Stimulated activated CD4-positive, alpha-beta T cell treated with anti-CD3 and anti-CD28 coated beads, Interleukin-4, amount 100 ng/mL, for 24 hours (primary cell): ENCODE data around the gene ZHX3.
A peak's percentile ranks its signal among the peaks of the same experiment; 100 is the strongest.

ENCODE experiments used
- DNase-seq: peaks from one replicate; pipeline ENCODE4 v3.0.0-alpha.2; 2020

The ZHX3 gene

GRCh38 chr20:41182296-41183212 is 135.0 kb downstream of the ZHX3 start:
- DNase-seq: no peak

GRCh38 chr20:41181567-41181966 is 136.0 kb downstream of the ZHX3 start:
- DNase-seq: no peak

DNA sequence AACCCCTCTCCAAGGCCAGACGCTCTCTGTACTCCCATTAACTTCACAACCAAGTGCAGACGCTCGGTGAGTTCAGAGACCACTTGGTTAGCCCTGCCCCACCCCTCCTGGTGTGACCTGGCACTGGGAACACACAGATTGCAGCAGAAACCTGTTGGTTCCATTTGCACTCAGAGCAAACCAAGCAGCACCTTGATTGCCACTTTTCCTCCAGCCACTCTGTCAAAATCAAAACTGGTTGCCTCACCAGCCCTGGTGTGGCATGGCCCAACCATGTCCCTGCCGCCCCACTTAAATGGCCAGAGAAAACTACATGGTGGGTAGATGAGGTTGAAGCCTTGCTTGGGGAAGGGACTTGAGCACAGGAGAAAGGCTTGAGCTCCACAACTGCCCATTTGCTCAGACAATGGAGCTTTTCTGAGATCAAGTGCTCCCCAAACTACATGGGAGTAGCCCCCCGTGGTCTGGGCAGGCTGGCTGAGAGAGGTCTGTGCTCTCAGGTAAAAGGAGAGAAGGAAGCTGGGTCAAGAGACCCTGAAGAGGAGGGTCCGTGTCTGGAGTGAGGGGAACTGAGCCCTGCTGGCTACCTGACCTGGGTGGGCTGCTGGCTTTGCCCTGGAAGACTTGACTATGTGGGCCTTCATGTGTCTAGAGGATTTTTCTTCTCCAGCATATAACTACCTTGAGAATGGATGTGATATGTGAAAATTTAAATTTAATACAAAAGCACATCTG is 136.8 kb downstream of the ZHX3 start:
- no peak for DNase-seq

DNA sequence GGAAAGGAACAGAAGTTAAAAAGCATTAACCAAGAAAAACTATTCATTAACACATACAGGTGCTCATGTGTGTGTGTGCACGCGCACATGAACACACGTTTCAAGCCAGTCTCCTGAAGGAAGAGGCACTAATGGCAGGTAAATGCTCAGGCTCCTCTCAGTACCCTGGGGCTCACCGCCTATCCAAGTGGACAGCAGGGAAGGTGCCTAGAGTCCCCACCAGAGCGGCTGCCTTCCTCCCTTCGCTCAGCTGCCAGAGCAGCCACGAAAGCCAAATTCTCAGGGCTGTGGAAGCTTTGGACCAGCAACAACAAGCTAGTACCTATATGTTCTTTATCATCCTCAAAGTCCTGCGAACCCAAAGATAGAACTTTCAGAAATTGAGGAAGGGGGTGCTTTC is 137.6 kb downstream of the ZHX3 start:
- DNase-seq: no peak

GRCh38 chr20:41178904-41179432 is 138.6 kb downstream of the ZHX3 start:
- no peak for DNase-seq

DNA sequence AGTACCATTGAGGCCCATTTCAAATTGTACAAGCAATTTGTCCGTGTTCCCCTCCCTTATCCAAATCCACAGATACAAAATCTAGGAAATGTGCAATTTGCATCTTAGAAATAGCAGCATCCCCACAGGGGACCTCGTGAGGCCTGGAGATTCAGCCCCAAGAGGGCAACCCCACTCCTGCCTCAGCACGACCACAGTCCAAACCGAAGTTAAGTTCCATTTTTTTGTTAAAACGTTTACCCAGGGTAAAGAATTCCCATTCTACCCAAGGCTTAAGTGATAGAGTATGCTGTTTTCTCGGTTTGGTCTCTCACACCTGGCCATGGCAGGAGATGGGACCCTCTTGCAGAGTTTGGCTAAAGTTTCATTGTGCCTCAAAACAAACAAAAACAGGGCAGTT is 139.0 kb downstream of the ZHX3 start:
- DNase-seq: no peak

DNA sequence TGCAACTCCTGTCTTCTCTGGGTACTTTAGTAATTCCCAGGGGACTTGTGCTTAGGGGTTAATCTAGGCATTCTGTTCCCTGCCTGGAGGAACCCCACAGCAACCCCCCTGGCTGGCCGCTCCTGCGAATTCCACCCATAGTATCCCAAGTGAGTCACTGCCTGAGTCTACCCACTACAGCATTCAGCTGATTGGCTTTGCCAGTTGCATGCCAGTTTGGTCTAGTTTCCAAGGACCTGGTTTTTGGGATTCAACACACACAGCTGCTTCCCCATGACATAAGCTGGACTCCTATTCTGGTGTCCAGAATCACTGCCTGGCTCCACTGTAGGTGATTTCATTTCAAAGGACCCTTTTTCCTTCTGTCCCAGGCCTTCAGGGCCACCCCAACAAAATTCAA is 139.9 kb downstream of the ZHX3 start:
- no peak for DNase-seq

- no peak for DNase-seq
Observed at GRCh38 chr20:41176711-41177552, 140.6 kb downstream of the ZHX3 start.

DNA sequence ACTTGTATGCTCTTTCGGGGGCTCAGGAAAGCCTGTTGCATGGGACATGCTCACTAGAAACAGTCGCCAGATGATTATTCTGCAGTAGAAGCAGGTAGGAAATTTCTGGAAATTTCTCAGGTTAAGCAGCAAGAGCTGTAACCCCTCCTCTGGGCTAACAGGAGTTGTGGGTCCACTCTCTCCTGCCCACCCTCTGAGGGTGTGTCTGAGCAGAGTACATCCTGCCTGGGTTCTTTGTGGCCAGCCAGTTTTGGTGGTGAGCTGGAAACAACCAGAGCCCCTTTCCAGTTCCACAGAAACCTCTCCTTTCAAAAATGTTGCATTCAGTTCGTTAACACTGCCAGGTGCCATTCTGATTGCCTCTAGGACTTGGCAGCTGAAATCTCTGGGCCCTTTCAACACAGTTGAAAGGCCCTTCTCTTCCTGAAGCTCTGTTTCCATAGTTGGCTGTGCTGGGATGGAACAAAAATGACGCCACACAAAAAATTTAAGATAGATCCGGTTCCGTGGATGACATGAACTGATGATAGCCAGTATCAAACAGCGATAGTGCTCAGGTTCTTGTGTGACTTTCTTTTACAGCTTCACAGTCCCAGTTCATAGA is 141.7 kb downstream of the ZHX3 start:
- no peak for DNase-seq

DNA sequence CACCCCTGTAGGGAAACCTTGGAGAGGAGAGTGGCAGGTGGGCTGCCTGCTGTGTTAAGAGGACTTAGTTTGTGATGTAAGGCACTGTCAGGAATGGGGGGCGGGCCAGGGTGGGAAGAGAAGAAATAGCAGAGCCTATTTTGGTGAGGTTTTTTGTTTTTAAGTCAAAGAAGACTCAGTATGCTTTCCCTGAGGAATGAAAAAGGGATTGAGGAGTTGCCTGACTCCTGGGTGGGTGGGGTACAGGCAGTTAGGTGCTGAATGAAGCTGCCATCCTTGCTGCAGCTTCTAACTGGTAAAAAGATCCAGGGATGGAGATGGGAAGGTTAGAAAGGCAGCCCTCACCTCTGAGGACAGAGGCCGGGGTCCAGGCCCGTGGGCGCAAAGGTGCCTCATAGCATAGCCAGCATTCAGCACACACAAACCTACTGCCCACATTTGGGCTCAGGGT is 142.3 kb downstream of the ZHX3 start:
- DNase-seq: no peak

DNA sequence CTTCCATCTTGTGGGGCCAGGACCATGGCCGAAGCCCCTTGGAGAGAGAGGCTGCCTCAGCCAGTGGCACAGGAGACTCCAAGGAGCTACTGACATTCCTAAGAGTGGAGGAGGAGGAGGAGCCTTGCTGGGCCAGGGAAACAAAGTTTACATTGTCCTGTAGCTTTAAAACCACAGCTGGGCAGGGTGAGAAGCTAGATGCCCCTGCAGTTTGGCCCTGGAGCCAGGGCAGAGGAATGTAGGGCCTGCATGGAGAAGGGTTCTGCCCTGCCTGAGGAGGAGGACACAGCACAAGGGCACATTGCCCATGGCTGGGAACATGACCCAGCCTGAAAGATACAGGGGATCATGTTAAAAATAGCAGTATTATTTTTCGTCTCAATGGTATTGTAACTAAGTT is 142.7 kb downstream of the ZHX3 start:
- DNase-seq: peak; percentile 2

DNA sequence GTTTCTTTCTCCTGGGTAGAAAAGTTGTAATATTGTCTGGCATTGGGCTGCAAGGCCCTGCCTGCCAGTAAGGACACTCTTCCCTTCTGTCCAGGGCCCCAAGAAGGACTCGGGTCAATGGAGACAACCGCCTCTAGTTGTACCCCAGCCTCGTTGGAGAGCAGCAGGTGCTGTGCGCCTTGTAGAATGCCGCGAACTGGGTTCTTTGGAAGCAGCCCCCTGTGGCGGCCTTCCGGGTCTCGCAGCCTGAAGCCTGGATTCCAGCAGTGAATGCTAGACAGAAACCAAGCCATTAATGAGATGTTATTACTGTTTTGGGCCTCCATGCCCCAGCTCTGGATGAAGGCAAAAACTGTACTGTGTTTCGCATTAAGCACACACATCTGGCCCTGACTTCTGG is 143.2 kb downstream of the ZHX3 start:
- peak; percentile 1 for DNase-seq

- DNase-seq: no peak
Observed at GRCh38 chr20:41173791-41174341, 143.7 kb downstream of the ZHX3 start.

GRCh38 chr20:41173161-41173721 is 144.3 kb downstream of the ZHX3 start:
- peak; percentile 69 for DNase-seq

- peak; percentile 3 for DNase-seq
Observed at GRCh38 chr20:41172296-41173140, 145.0 kb downstream of the ZHX3 start.

DNA sequence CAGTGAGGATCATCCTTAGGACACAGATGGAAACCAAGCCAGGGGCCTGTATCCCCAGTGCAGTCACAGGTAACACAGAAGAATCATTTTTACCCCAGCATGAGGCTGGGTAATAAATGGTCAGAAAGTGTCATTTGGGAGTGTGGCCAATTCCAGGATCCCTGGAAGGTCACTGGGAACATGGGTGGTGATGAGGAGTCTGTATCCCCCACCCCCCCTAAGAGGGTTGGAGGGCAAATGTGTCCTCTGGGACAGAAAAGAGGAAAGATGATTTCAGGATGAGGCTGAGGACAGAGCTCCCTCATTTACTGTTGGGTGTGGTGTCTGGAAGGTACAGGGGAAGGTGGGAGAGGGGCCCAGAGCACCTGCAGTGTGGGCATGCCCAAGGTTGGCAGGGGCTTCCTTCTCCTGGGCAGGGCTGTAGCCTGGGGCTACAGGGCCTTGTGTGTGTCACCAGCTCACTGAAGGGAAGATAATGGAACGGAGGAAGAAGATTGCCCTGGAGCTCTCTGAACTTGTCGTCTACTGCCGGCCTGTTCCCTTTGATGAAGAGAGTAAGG is 145.7 kb downstream of the ZHX3 start:
- peak; percentile 1 for DNase-seq

DNA sequence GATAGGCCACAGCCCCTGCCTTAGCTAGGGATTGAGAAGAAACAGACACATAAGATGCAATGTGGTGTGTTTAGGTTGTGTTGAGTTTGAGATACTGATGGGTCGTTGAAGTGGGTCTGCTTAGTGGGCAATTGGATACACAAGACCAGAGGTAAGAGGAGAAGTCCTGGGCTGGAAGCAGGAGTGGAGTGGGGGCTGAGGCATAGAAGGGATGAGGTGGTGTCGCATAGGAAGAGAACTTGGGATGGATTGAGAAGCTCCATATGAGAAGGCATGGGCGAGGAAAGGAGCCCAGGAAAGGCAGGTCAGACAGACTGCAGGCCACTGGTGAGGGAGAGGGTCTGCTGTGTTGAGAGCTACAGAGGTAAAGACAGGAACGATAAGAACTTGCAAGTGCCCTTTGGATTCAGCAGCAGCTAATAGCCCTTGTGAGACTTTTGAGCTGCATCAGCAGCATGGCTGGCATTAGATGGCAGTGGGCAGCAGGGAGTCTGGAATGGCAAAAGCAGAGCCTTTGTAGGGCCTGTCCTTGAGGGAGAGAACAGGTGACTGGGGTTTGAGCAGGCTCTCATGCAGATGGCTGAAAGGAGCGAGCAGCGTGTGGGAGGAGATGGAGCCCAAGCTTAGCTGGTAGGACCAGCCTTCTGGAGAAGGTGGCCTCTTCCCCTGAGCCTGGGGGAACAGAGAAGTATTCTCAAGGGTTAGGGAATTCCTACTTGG is 147.0 kb downstream of the ZHX3 start:
- DNase-seq: no peak

- no peak for DNase-seq
Observed at GRCh38 chr20:41169791-41170351, 147.7 kb downstream of the ZHX3 start.

- no peak for DNase-seq
Observed at GRCh38 chr20:41169162-41169690, 148.3 kb downstream of the ZHX3 start.
